Caco-2 (cell line): ENCODE measurements around the gene POMT1. TPM values are rescaled to one million over a fixed set of nuclear protein-coding genes. Genes with fewer than 3 reads are reported as not detected.

ENCODE experiments used
- BruUV-seq: library from RNA; stranded (reverse); fragments of 400-500 nt; replicated peaks from 2 replicates; lab custom pipeline; 2021; lab: Mats Ljungman, UMichigan
- CTCF ChIA-PET: fragments of 300-600 bp; sonication (Branson Sonifier 250); formaldehyde crosslinking; loops from one replicate; lab custom pipeline; 2022; ENCODE audit warnings: antibody characterized with exemption; lab: Charles Lee
- POLR2A ChIA-PET: fragments of 300-600 bp; sonication (Branson Sonifier 250); formaldehyde crosslinking; loops from one replicate; lab custom pipeline; 2022; ENCODE audit warnings: antibody characterized with exemption; lab: Charles Lee
- DNase-seq, 2 experiments: peaks; one replicate each; pipeline versions ENCODE4 v3.0.0 to v3.0.0-alpha.2; 2020 to 2022
- H3K27me3 ChIP-seq: replicated peaks from 2 replicates; pipeline ENCODE4 v1.6.0; 2011; ENCODE audit warnings: low read length; ENCODE audit not compliant: control insufficient read depth, insufficient read depth
- H3K36me3 ChIP-seq: 2 replicates; pipeline ENCODE4 v1.5.1; 2011; ENCODE audit warnings: low read length; ENCODE audit not compliant: control insufficient read depth, insufficient read depth
- H3K4me1 ChIP-seq: fragments of 250-450 bp; sonication (Bioruptor Pico); 2 replicates; pipeline ENCODE4 v1.5.1; 2020; ENCODE audit warnings: mild to moderate bottlenecking
- H3K4me3 ChIP-seq: 2 replicates; pipeline ENCODE4 v1.5.1; 2011; ENCODE audit warnings: low read depth, mild to moderate bottlenecking, control low read depth, low read length
- H3K9me3 ChIP-seq: fragments of 250-450 bp; sonication (Bioruptor Pico); 2 replicates; pipeline ENCODE4 v1.5.1; 2020; ENCODE audit warnings: mild to moderate bottlenecking, moderate library complexity
- H3K27ac Mint-ChIP-seq: one replicate; pipeline ENCODE4 v1.8.0; 2022; ENCODE audit warnings: mixed read lengths; ENCODE audit not compliant: unreplicated experiment
- H3K27me3 Mint-ChIP-seq: one replicate; pipeline ENCODE4 v1.8.0; 2022; ENCODE audit warnings: mixed read lengths; ENCODE audit not compliant: insufficient read depth, unreplicated experiment
- H3K36me3 Mint-ChIP-seq: one replicate; pipeline ENCODE4 v1.8.0; 2022; ENCODE audit warnings: mild to moderate bottlenecking, mixed read lengths; ENCODE audit not compliant: insufficient read depth, unreplicated experiment
- H3K4me1 Mint-ChIP-seq: one replicate; pipeline ENCODE4 v1.8.0; 2022; ENCODE audit warnings: low read depth, mixed read lengths; ENCODE audit not compliant: unreplicated experiment
- H3K4me3 Mint-ChIP-seq: one replicate; pipeline ENCODE4 v1.8.0; 2022; ENCODE audit warnings: mild to moderate bottlenecking, moderate library complexity, mixed read lengths; ENCODE audit not compliant: unreplicated experiment
- H3K9me3 Mint-ChIP-seq: one replicate; pipeline ENCODE4 v1.8.0; 2022; ENCODE audit warnings: mixed read lengths; ENCODE audit not compliant: unreplicated experiment
- CTCF ChIP-seq, 2 experiments: fragments of 200-600 bp in 1 of 2; IDR thresholded peaks; 1 replicate in 1 of 2; 2 replicates in 1 of 2; pipeline versions ENCODE4 v1.5.1 to v1.8.0; 2011 to 2022; ENCODE audit warnings: antibody characterized with exemption in 1 of 2, control low read depth in 1 of 2, inconsistent platforms in 1 of 2, low read depth in 1 of 2, low read length in 1 of 2, mild to moderate bottlenecking in 1 of 2, moderate library complexity in 1 of 2; ENCODE audit not compliant: insufficient read depth in 1 of 2, severe bottlenecking in 1 of 2, unreplicated experiment in 1 of 2
- intact Hi-C: fragments of 100-400 bp; cut with micrococcal nuclease; formaldehyde crosslinking; loops from one replicate; pipeline ENCODE4 v1.10.0; 2022; ENCODE audit not compliant: unreplicated experiment
- total RNA-seq: library from RNA; stranded (reverse); gene quantifications from 2 replicates; pipeline ENCODE4 v1.2.3, GENCODE V29; 2022

Gene POMT1
- total RNA-seq, 1 experiment from 2014 or later, result 44.2 TPM

- Histone ChIP-seq H3K27me3 (no peaks in the 10 kb centered on the region), H3K4me1 (no peaks in the 10 kb centered on the region), H3K4me3 (no peak overlapping the region), H3K36me3 (no peaks in the 10 kb centered on the region; the same call in none of the 2 replicates), H3K9me3 (no peaks in the 10 kb centered on the region)
- no peak overlapping the region for H3K27ac Mint-ChIP-seq
- no TSS peak for BruUV-seq
- TF ChIP-seq CTCF (IDR thresholded peaks at IDR 0.05; ENCODE audit: insufficient read depth in 1 of 2, low read depth in 1 of 2, low read length in 1 of 2, severe bottlenecking in 1 of 2, unreplicated experiment in 1 of 2), result no peak
- POLR2A ChIA-PET, result no interaction called here
- no peak overlapping the region for H3K4me3 Mint-ChIP-seq
- CTCF ChIA-PET, result no interaction called here
- DNase-seq, result no peak
- no peaks in the 10 kb centered on the region for H3K9me3 Mint-ChIP-seq
- peaks cover 7% of the 10 kb centered on the region for H3K36me3 Mint-ChIP-seq
- peaks cover 7% of the 10 kb centered on the region for H3K4me1 Mint-ChIP-seq
- intact Hi-C loops, result no loop called here
- H3K27me3 Mint-ChIP-seq, result no peaks in the 10 kb centered on the region
Measured at GRCh38 chr9:131554087-131554842, 51.5 kb downstream of the POMT1 start.

GRCh38 chr9:131554843-131555351, 52.2 kb downstream of the POMT1 start:
- Mint-ChIP-seq H3K4me3 (no peak overlapping the region), H3K36me3 (peaks cover 2% of the 10 kb centered on the region), H3K9me3 (no peaks in the 10 kb centered on the region), H3K4me1 (peaks cover 7% of the 10 kb centered on the region), H3K27me3 (no peaks in the 10 kb centered on the region), H3K27ac (no peak overlapping the region)
- TF ChIP-seq CTCF (IDR thresholded peaks at IDR 0.05; ENCODE audit: insufficient read depth in 1 of 2, low read depth in 1 of 2, low read length in 1 of 2, severe bottlenecking in 1 of 2, unreplicated experiment in 1 of 2), result no peak
- CTCF ChIA-PET, result no interaction called here
- Histone ChIP-seq H3K4me1 (no peaks in the 10 kb centered on the region), H3K36me3 (no peaks in the 10 kb centered on the region; the same call in none of the 2 replicates), H3K9me3 (no peaks in the 10 kb centered on the region), H3K4me3 (no peak overlapping the region), H3K27me3 (no peaks in the 10 kb centered on the region)
- BruUV-seq, result no TSS peak
- POLR2A ChIA-PET, result no interaction called here
- intact Hi-C loops, result no loop called here
- DNase-seq, result no peak

GRCh38 chr9:131555841-131556673, 53.3 kb downstream of the POMT1 start:
- POLR2A ChIA-PET, result no interaction called here
- no peak overlapping the region for H3K4me3 ChIP-seq
- H3K27me3 Mint-ChIP-seq, result no peaks in the 10 kb centered on the region

More at GRCh38 chr9:131555841-131556673, 53.3 kb downstream of the POMT1 start:
- H3K36me3 Mint-ChIP-seq, result no peaks in the 10 kb centered on the region
- H3K27ac Mint-ChIP-seq, result no peak overlapping the region
- Histone ChIP-seq H3K4me1 (peaks cover 4% of the 10 kb centered on the region), H3K9me3 (no peaks in the 10 kb centered on the region), H3K27me3 (no peaks in the 10 kb centered on the region), H3K36me3 (no peaks in the 10 kb centered on the region; the same call in none of the 2 replicates)
- intact Hi-C loops, result no loop called here
- no TSS peak for BruUV-seq
- TF ChIP-seq CTCF (IDR thresholded peaks at IDR 0.05; ENCODE audit: insufficient read depth in 1 of 2, low read depth in 1 of 2, low read length in 1 of 2, severe bottlenecking in 1 of 2, unreplicated experiment in 1 of 2), result no peak
- DNase-seq, result no peak
- CTCF ChIA-PET, result interaction anchor here (0.6 kb wide), 1 partner anchor 452 kb away, joined by 3 read pairs; no protein-coding TSS in a partner anchor
- H3K4me1 Mint-ChIP-seq, result no peaks in the 10 kb centered on the region
- no peak overlapping the region for H3K4me3 Mint-ChIP-seq
- no peaks in the 10 kb centered on the region for H3K9me3 Mint-ChIP-seq
